GM18507 (cell line): ENCODE data around the gene DGKI.

ENCODE experiments used
- DNase-seq: peaks from one replicate; pipeline ENCODE4 v3.0.0; 2011; ENCODE audit warnings: low read depth; ENCODE audit not compliant: insufficient read length; ENCODE audit errors: extremely low spot score
- FAIRE-seq: peaks from 2 replicates; lab custom pipeline; 2011; peaks lifted over from hg19 to GRCh38; lab: Jason Lieb, UNC

Gene DGKI

DNA sequence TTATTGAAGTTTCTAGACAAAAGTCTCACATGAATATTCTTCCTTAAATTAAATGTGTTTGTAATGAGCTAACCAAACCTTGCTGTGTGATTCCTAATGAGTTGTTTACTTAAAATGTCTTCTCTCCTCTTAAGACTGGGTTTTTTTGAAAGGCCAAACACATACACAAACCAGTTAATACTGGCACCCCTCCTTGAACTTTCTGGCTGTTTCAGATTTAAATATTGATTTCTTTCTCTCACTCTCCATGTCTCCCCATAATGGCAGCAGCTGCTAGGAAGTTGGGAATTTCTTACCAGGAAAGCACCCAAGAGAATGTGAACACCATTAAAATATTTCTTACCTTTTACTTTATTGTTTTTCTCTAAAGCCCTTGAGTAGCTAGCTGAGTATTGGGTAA, 491.8 kb downstream of the DGKI start:
- DNase-seq (no peak), FAIRE-seq (no peak)

DNA sequence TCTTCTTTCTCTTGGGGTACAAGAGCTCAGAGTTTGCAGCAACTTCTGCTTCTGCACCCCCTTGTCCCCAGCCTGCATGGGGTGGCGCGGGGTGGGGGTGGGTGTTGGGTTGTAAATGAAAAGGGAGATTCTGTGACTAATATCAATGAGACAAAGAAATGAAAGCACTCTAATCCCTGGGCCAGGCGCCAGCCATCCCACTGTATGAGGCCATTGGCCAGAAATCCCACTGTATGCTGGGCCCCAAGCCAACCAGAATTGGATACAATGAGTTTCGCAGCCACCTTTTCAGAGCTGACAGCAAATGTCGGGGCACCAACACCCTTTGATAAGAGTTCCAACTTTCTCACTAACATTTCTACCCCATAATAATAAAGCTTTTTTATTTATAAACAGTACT, 492.4 kb downstream of the DGKI start:
- FAIRE-seq (no peak), DNase-seq (no peak)

DNA sequence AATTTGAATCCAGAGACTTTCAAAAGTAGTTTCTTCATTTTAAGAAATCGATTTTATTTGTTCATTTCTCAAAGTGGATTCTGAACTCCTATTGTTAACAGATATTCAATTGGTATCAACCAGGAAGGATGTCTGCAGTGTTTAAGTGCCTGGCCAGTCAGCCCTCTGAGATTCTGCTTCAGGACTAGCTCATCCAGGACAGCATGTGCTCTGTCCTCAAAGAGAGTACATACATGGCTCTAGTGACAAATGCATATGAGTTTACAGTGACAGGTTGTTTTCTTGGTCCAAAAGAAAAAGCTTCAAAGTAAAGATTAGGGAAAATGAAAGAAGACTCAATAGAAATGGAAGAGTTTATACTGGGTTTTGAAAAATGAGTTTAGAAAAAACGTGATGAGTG, 494.8 kb downstream of the DGKI start:
- no peak for FAIRE-seq
- DNase-seq: no peak

DNA sequence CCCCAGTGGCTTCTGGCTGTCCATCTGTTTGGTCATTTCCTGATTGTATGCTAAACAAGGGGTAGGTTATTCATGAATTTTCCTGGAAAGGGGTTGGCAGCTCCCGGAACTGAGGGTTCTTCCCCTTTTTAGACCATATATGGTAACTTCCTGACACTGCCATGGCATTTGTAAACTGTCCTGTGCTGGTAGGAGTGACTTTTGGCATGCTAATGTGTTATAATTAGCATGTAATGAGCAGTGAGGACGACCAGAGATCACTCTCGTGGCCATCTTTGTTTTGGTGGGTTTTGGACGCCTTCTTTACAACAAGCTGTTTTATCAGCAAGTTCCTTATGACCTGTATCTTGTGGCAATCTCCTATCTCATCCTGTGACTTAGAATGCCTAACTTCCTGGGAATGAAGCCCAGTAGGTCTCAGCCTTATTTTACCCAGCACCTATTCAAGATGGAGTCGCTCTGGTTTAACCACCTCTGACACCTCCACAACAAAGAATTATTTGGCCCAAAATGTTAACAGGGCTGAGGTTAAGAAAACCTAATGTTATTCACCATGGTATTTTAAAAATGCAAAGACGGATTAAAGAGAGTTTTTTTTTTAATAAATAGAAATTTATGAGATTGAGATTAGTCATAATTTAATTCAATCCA, 500.9 kb downstream of the DGKI start:
- FAIRE-seq: no peak
- no peak for DNase-seq

DNA sequence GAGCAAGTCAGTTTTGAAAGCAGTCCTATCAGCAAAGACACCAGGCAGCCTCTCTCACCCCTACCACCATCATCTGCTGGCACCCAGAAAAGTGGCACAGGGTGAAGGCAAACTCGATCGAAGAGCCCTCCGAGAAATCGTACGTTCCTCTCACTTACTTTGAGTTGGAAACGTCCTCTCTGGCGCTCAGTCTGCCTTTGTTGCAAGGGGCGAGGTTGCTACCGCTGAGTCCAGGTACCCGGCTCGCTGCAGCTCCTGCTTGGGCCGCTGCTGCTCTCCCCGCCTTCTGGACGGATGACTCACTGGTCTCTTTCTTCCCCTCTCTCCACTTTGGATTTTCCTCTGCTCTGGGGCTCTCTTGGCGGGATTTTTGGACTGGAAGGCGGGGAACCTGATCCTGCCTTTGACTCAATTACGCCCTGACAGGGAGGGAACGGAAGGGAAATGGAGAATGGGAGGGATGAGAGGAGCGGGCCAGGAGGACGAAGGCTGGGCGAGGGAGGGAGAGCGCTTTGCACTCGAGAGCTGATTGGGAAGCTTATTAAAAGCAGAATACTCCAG, 503.4 kb downstream of the DGKI start, which contains the start of gene PTN:
Gene PTN, minus strand, starts transcription at position 453 of the 561 bp plus-strand sequence. CDS start 88,760 bp downstream, outside the sequence.
- FAIRE-seq (no peak), DNase-seq (no peak)

DNA sequence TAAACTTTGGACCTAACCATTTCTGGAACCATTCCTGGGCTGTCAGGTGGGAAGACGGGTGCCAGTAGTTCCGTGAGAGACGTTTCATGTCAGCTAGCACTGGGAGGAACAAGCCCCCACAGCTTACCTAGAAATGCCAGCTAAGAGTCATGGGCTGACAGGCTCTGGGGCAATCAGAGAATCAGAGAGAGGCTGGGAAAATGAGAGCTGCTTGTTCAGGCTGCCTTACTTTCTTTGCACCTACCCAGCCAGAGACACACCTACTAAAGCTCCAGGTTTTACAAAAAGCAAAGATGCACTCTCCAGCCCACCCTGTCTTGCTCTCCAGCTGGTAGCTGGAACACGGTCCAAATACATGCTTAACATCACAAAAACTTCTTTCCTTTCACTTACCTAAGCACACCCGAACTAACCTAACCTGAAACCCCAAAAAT, 503.9 kb downstream of the DGKI start:
- DNase-seq (no peak), FAIRE-seq (no peak)

DNA sequence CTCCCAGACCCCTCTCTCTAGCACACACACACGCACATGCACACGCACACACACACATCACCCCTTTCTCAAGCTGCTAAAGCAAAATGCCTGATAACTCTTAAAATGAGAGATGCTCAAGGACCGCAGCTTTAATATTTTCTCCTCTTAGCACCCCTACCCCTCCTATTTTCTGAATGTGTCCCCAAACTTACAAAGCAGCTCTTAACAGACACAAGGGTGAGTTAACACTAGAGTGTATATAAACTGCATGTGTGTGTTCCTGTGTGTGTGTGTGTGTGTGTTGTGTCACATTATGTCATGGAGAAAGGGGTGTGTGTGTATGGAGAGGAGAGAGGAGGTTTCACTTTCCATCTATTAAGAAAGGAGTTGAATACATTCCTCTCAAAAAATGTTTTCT, 504.5 kb downstream of the DGKI start:
- DNase-seq: no peak
- no peak for FAIRE-seq

DNA sequence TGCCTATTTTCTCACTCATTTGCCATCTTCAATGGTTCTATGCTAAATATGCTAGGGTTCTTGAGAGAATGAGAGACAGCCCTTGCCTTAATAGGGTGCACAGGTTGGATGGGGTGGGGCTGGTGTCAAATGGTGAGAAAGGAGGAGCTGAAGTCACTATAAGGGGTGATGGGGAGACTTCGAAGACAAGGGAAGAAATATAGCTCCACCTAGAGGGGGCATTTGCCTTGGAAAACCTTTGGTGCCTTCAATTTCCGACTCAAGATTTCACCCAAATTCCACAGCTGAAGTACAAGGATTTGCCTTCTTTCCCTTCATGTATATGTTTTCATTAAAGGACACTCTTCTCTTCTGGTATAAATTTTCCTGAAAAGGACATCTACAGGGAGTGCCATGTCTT, 508.9 kb downstream of the DGKI start:
- no peak for FAIRE-seq
- no peak for DNase-seq

DNA sequence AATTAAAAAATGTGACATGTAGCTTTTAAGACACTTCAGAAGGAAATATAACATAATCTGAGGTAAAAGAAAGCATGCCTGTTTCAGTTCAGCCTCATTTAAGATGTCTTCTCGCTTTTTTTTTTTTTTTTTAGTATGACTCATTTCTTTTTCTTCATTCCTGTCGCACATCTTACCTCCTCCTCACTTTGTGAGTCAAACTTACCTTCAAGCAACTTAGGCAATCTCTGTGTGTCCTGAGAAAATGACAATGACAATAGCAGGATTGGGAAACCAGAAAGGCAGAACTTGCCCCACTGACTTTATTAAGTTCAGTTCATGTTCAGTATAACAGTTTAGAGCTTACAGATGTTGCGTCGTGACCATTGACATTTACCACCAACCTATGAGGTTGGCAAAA, 511.0 kb downstream of the DGKI start:
- no peak for FAIRE-seq
- DNase-seq: no peak

DNA sequence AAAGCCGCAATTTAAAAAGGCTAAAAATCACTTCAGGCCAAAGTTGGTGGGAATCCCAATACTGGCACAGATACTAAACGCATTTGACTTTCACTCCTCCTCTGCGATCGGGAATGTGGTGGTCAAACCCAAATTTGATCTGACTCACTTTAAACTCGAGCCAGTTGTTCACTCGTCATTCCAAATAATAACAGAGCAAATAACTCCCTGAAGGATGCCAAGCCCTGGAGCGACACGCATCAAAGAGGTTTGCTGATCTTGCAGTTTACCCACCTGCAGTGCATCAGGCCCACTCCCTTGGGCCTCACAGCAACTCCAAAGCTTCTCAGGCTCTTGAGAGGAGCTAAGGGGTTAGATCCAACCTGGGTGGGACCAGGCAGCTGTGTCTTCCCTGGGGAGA, 515.4 kb downstream of the DGKI start:
- no peak for DNase-seq
- no peak for FAIRE-seq
